Measurements from ENCODE around the gene CARD9. TPM values are rescaled to one million over a fixed set of nuclear protein-coding genes. Genes with fewer than 3 reads are reported as not detected.
A peak's percentile ranks its signal among the peaks of the same experiment; 100 is the strongest.

CARD9 gene
- total RNA-seq, 1 experiment from 2014 or later: 14.0 TPM

DNA sequence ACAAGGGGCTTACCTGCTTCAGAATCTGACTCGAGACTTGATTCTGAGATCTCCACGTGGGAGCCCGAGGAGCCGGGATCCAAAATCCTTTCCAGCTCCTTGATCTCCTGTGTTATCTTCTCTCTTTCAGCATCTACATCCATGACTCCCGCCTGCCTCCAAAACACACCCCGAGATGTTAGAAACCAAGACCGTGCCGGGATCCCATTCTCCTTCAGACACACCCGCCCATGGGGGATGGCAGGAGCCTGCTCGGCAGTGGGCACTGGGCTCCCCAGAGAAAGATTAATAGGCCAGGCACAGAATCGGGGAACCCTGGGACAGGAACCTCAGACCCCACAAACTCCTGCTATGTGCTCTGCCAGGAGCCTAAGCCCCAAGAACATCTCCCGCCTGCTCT, 24.8 kb upstream of the CARD9 start:
- Histone ChIP-seq H3K9me3 (ENCODE audit: insufficient read depth, low read depth) (no peaks in the 10 kb centered on the region), H3K79me2 (ENCODE audit: low read depth) (peaks cover 23% of the 10 kb centered on the region), H3K36me3 (ENCODE audit: low read depth) (peaks cover 13% of the 10 kb centered on the region; the same call in 1 of the 2 replicates), H3K27me3 (ENCODE audit: insufficient read depth, low read depth) (no peaks in the 10 kb centered on the region), H3K4me2 (peak overlapping the region; percentile 97), H3K27ac (no peak overlapping the region), H3F3A (ENCODE audit: insufficient read depth, low read depth) (peaks cover 8% of the 10 kb centered on the region; the same call in 1 of the 2 replicates), H3K4me1 (replicated peaks; ENCODE audit: insufficient read depth) (peaks cover 13% of the 10 kb centered on the region), H4K20me1 (ENCODE audit: insufficient read depth) (peaks cover 11% of the 10 kb centered on the region), H3K9me2 (ENCODE audit: insufficient read depth) (no peaks in the 10 kb centered on the region), H3K4me3 (no peak overlapping the region; the same call in 1 of the 2 replicates), H2AFZ (no peak overlapping the region)
- no TSS peak for BruUV-seq (replicated peaks)
- TF ChIP-seq EZH2 (IDR thresholded peaks at IDR 0.05; ENCODE audit: low read depth): no peak
- TF ChIP-seq, protein P1, sequence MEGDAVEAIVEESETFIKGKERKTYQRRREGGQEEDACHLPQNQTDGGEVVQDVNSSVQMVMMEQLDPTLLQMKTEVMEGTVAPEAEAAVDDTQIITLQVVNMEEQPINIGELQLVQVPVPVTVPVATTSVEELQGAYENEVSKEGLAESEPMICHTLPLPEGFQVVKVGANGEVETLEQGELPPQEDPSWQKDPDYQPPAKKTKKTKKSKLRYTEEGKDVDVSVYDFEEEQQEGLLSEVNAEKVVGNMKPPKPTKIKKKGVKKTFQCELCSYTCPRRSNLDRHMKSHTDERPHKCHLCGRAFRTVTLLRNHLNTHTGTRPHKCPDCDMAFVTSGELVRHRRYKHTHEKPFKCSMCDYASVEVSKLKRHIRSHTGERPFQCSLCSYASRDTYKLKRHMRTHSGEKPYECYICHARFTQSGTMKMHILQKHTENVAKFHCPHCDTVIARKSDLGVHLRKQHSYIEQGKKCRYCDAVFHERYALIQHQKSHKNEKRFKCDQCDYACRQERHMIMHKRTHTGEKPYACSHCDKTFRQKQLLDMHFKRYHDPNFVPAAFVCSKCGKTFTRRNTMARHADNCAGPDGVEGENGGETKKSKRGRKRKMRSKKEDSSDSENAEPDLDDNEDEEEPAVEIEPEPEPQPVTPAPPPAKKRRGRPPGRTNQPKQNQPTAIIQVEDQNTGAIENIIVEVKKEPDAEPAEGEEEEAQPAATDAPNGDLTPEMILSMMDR (conservative IDR thresholded peaks at IDR 0.05): no peak
- ChIA-PET CTCF (no interaction called here), POLR2A (ENCODE audit: unreplicated experiment) (interaction anchor here (0.6 kb wide), 1 partner anchor 86 kb away, joined by 4 read pairs; no protein-coding TSS in a partner anchor)
- DNase-seq: no peak
- intact Hi-C loops (cut with micrococcal nuclease; ENCODE audit: unreplicated experiment): no loop called here

DNA sequence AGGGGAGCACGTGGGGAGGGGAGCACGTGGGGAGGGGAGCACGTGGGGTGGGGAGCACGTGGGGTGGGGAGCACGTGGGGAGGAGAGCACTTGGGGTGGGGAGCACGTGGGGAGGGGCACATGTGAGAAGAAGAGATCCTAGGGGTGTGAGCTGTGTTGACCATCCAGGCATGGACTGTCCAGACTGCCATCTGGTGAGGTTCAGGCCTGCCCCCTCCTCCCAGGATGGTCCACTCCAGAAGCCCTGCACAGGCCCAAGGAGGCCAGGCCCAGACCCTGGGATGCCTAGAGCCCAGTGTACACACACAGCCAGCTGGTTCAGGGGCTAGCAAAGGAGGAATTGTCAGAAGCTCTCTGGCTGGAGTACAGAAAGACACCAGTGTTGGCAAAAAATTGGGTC, 24.2 kb upstream of the CARD9 start:
- H3K4me1 ChIP-seq (replicated peaks; ENCODE audit: insufficient read depth): peaks cover 13% of the 10 kb centered on the region
- H3K9me2 ChIP-seq (ENCODE audit: insufficient read depth): no peaks in the 10 kb centered on the region
- H3K79me2 ChIP-seq (ENCODE audit: low read depth): peaks cover 23% of the 10 kb centered on the region
- peaks cover 13% of the 10 kb centered on the region; the same call in 1 of the 2 replicates for H3K36me3 ChIP-seq (ENCODE audit: low read depth)
- H2AFZ ChIP-seq: no peak overlapping the region
- H4K20me1 ChIP-seq (ENCODE audit: insufficient read depth): peaks cover 11% of the 10 kb centered on the region
- no peaks in the 10 kb centered on the region for H3K27me3 ChIP-seq (ENCODE audit: insufficient read depth, low read depth)
- H3F3A ChIP-seq (ENCODE audit: insufficient read depth, low read depth): peaks cover 7% of the 10 kb centered on the region; the same call in 1 of the 2 replicates
- intact Hi-C loops (cut with micrococcal nuclease; ENCODE audit: unreplicated experiment): no loop called here
- H3K27ac ChIP-seq: no peak overlapping the region
- POLR2A ChIA-PET (ENCODE audit: unreplicated experiment): no interaction called here
- TF ChIP-seq, protein P1 (conservative IDR thresholded peaks at IDR 0.05): no peak
- TF ChIP-seq EZH2 (IDR thresholded peaks at IDR 0.05; ENCODE audit: low read depth): no peak
- DNase-seq: no peak
- H3K4me2 ChIP-seq: no peak overlapping the region
- BruUV-seq (replicated peaks): no TSS peak
- H3K9me3 ChIP-seq (ENCODE audit: insufficient read depth, low read depth): no peaks in the 10 kb centered on the region
- H3K4me3 ChIP-seq: no peak overlapping the region
- CTCF ChIA-PET: no interaction called here

- no peak overlapping the region for H3K27ac ChIP-seq
- peaks cover 5% of the 10 kb centered on the region; the same call in 1 of the 2 replicates for H3F3A ChIP-seq (ENCODE audit: insufficient read depth, low read depth)
- H3K4me2 ChIP-seq: no peak overlapping the region
- peaks cover 23% of the 10 kb centered on the region for H3K79me2 ChIP-seq (ENCODE audit: low read depth)
- H3K9me2 ChIP-seq (ENCODE audit: insufficient read depth): no peaks in the 10 kb centered on the region
- H4K20me1 ChIP-seq (ENCODE audit: insufficient read depth): peaks cover 11% of the 10 kb centered on the region
- no peaks in the 10 kb centered on the region for H3K9me3 ChIP-seq (ENCODE audit: insufficient read depth, low read depth)
- CTCF ChIA-PET: no interaction called here
- DNase-seq: no peak
- POLR2A ChIA-PET (ENCODE audit: unreplicated experiment): no interaction called here
- H3K27me3 ChIP-seq (ENCODE audit: insufficient read depth, low read depth): no peaks in the 10 kb centered on the region
- H3K4me3 ChIP-seq: no peak overlapping the region
- H3K36me3 ChIP-seq (ENCODE audit: low read depth): peaks cover 13% of the 10 kb centered on the region; the same call in 1 of the 2 replicates
- TF ChIP-seq, protein P1 (conservative IDR thresholded peaks at IDR 0.05): no peak
- no peak for TF ChIP-seq EZH2 (IDR thresholded peaks at IDR 0.05; ENCODE audit: low read depth)
- no TSS peak for BruUV-seq (replicated peaks)
- H2AFZ ChIP-seq: no peak overlapping the region
- H3K4me1 ChIP-seq (replicated peaks; ENCODE audit: insufficient read depth): peaks cover 13% of the 10 kb centered on the region
- intact Hi-C loops (cut with micrococcal nuclease; ENCODE audit: unreplicated experiment): no loop called here
Measured at GRCh38 chr9:136396219-136396515, 22.7 kb upstream of the CARD9 start.

Data from PC-9 (cell line).